Amniotic stem cell (primary cell): ENCODE measurements around the gene NUP107.
"Not testable (repeated sequence)": the region's sequence is repeated elsewhere in the genome, so short reads cannot be mapped to it uniquely, and the experiment has no call there.

ENCODE experiments used
- DNase-seq: peaks from one replicate; lab custom pipeline; 2025; lab: John Stamatoyannopoulos, UW

The NUP107 gene

GRCh38 chr12:68686595-68687521 is at the start of gene NUP107:
Gene NUP107, plus strand, starts transcription at chr12:68686978. Its CDS starts 88 bp downstream, at chr12:68687066.
- peak; percentile 99 for DNase-seq

- DNase-seq, result not testable (repeated sequence)
Observed at GRCh38 chr12:68637439-68637838, 49.3 kb upstream of the NUP107 start.

GRCh38 chr12:68638171-68638570 is 48.6 kb upstream of the NUP107 start:
- DNase-seq, result no peak

- DNase-seq, result no peak
Observed at GRCh38 chr12:68638721-68639395, 47.9 kb upstream of the NUP107 start.

- DNase-seq, result no peak
Observed at GRCh38 chr12:68639396-68639767, 47.4 kb upstream of the NUP107 start.

- no peak for DNase-seq
Observed at GRCh38 chr12:68641138-68641537, 45.6 kb upstream of the NUP107 start.

- DNase-seq, result no peak
Observed at GRCh38 chr12:68646484-68646883, 40.3 kb upstream of the NUP107 start.

- DNase-seq, result no peak
Observed at GRCh38 chr12:68647507-68647906, 39.3 kb upstream of the NUP107 start.

- no peak for DNase-seq
Observed at GRCh38 chr12:68648179-68648578, 38.6 kb upstream of the NUP107 start.

GRCh38 chr12:68665016-68665569 is 21.7 kb upstream of the NUP107 start:
- no peak for DNase-seq

GRCh38 chr12:68667291-68667690 is 19.5 kb upstream of the NUP107 start:
- DNase-seq, result no peak

- no peak for DNase-seq
Observed at GRCh38 chr12:68667896-68668295, 18.9 kb upstream of the NUP107 start.

- no peak for DNase-seq
Observed at GRCh38 chr12:68671179-68671578, 15.6 kb upstream of the NUP107 start.

- DNase-seq, result no peak
Observed at GRCh38 chr12:68673788-68674187, 13.0 kb upstream of the NUP107 start.

GRCh38 chr12:68674376-68674775 is 12.4 kb upstream of the NUP107 start:
- DNase-seq, result no peak

- DNase-seq, result no peak
Observed at GRCh38 chr12:68675101-68675842, 11.5 kb upstream of the NUP107 start.

GRCh38 chr12:68676854-68677253 is 9.9 kb upstream of the NUP107 start:
- DNase-seq, result not testable (repeated sequence)

GRCh38 chr12:68686262-68686594 is 550 bp upstream of the NUP107 start:
- no peak for DNase-seq

- no peak for DNase-seq
Observed at GRCh38 chr12:68695454-68695853, 8.7 kb downstream of the NUP107 start.

- DNase-seq, result no peak
Observed at GRCh38 chr12:68699486-68699885, 12.7 kb downstream of the NUP107 start.

- no peak for DNase-seq
Observed at GRCh38 chr12:68727776-68728175, 41.0 kb downstream of the NUP107 start.

GRCh38 chr12:68733661-68734071 is 46.9 kb downstream of the NUP107 start:
- peak; percentile 53 for DNase-seq
